ENCODE results near the gene MXI1.

DNA sequence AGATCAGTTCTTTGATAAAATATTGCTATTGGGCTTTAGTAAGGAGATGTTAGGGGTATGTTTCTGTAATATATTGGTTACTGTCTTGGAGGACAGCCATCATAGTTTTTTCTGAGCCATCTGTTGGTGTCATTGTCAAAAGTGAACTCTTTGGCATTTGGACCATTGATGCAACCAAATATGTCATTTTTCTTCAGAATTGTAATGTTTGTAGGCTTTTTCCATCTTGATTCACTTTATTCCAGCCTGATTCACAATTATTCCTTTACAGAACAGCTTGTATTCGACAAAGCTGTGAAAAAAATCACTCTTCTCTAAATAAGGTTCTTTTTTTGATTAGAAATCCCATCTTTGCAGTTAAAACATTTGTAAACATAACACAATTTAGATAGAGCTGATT lies 59.9 kb downstream of the MXI1 start:
- TF ChIP-seq, protein P1, sequence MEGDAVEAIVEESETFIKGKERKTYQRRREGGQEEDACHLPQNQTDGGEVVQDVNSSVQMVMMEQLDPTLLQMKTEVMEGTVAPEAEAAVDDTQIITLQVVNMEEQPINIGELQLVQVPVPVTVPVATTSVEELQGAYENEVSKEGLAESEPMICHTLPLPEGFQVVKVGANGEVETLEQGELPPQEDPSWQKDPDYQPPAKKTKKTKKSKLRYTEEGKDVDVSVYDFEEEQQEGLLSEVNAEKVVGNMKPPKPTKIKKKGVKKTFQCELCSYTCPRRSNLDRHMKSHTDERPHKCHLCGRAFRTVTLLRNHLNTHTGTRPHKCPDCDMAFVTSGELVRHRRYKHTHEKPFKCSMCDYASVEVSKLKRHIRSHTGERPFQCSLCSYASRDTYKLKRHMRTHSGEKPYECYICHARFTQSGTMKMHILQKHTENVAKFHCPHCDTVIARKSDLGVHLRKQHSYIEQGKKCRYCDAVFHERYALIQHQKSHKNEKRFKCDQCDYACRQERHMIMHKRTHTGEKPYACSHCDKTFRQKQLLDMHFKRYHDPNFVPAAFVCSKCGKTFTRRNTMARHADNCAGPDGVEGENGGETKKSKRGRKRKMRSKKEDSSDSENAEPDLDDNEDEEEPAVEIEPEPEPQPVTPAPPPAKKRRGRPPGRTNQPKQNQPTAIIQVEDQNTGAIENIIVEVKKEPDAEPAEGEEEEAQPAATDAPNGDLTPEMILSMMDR (IDR thresholded peaks at IDR 0.05) = no peak
- TF ChIP-seq EZH2 (IDR thresholded peaks at IDR 0.05) (no peak), EZH2phosphoT487 (IDR thresholded peaks at IDR 0.05) (no peak)
